HG02973 (cell line): ENCODE results near the gene DGCR2.
"Not testable (repeated sequence)": the region's sequence is repeated elsewhere in the genome, so short reads cannot be mapped to it uniquely, and the experiment has no call there.

Source experiments
- ATAC-seq: cut with Tn5 transposase; IDR thresholded peaks from one replicate; pipeline ENCODE4 v1.9.1; 2021; ENCODE audit warnings: moderate library complexity; ENCODE audit not compliant: unreplicated experiment

DGCR2 gene

DNA sequence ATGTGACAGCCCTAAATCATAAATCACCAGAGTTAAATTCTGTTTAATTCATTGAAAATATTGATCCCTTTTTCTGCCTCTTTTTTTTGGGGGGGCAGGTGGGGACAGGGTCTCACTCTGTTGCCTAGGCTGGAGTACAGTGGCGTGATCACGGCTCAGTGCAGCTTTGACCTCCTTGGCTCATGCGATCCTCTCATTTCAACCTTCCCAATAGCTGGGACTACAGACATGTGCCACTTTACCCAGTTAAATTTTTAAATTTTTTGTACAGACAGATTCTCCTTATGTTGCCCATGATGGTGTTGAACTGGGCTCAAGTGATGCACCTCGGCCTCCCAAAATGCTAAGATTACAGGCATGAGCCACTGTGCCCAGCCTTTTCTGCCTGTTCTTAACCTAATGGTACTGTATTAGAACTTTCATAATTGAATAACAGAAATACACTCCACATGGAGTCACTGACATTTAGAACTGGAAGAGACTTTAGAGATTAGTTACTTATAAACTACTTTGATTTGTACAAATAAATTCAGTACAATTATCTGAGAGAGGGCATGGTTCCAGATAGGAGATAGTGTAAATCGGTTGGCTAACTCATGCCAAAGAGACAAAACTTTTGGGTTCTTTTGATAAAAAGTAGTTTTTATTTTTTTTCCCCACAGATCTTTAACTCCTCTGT lies 109.8 kb downstream of the DGCR2 start:
- no peak for ATAC-seq

- not testable (repeated sequence) for ATAC-seq
These were observed 110.6 kb downstream of the DGCR2 start for GRCh38 chr22:19011611-19012010.

DNA sequence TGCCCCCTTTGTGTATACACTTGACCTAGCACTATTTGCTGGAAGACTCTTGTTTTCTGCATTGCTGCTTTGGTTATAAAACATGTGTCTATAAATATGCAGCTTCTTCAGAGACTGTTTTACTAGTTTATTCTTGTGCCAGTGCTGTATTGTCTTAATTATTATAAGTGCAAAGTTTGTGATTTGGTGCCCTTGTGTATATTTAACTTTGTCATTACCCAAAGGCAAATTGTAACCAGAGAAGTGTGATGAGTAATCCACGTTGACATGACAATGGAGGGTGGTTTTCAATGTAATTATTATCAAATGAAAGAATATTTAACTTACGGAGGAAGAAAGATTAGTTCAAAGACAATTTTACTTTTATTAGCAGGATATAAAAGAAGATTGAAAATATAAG lies 111.1 kb downstream of the DGCR2 start:
- no peak for ATAC-seq

GRCh38 chr22:19005905-19006304 lies 116.3 kb downstream of the DGCR2 start:
- no peak for ATAC-seq

DNA sequence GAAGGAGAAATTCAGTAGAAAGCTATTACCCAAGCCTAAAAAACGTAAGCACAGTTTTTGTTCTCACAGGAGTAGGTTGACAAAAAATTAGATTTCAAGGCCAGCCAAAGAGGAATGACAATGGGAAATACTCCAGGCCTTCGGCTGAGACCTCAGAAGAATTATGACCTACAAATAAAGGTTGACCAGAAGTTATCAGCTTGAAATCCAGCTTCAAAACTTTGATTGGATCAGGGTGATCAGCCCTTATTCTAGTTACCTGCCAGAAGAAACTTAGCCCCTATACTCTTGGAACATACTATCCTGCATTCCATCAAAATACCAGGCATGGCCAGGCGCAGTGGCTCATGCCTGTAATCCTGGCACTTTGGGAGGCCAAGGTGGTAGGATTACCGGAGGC lies 117.7 kb downstream of the DGCR2 start:
- no peak for ATAC-seq

- ATAC-seq = no peak
These were observed 118.7 kb downstream of the DGCR2 start for GRCh38 chr22:19003508-19003907.

- ATAC-seq = no peak
These were observed 119.6 kb downstream of the DGCR2 start for GRCh38 chr22:19002684-19003038.

DNA sequence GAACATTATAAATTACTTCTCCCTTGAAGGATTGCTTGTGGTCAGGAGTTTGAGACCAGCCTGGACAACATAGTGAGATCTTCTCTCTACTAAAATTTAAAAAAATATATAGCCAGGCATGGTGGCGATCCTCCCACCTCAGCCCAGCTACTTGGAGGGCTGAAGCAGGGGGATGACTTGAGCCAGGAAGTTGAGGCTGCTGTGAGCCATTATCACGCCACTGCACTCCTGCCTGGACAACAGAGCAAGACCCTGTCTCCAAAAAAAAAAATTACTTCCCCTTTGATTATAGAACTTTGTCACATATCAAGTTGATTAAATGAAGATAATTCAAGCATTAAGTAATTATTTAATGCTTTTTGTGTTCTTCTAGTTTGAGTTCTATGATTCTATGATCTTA lies 121.0 kb downstream of the DGCR2 start:
- no peak for ATAC-seq

DNA sequence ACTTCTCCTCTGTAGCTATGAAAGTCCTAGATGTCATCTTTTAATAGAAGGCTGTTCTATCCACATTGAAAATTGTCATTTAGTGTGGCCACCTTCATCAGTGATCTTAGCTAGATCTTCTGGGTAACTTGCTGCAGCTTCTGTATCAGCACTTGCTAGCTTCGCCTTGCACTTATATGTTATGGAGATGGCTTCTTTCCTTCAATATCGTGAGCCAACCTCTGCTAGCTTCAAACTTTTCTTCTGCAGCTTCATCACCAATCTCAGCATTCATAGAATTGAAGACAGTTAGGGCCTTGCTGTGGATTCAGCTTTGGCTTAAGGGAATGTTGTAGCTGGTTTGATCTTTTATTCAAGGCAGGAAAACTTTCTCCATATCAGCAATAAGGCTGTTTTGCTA lies 122.1 kb downstream of the DGCR2 start:
- ATAC-seq = not testable (repeated sequence)

DNA sequence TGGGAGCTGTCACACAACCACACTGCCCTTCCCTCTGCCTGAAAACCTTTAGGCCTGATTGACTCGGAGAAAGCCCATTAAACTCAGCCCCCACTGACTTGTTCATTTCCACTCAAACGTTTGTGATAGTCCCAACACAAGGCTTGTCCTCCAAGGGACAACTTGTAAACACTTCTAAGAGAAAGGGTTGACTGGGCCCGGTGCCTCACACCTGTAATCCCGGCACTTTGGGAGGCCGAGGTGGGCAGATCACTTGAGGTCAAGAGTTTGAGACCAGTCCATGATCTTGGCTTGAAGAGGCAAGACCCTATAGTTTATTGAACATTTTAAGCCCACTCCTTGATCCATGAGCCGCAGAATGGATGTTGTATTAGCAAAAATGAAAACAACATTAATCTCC lies 122.8 kb downstream of the DGCR2 start:
- ATAC-seq = no peak

GRCh38 chr22:18999008-18999407 lies 123.2 kb downstream of the DGCR2 start:
- ATAC-seq = no peak

- no peak for ATAC-seq
These were observed 124.3 kb downstream of the DGCR2 start for GRCh38 chr22:18997925-18998315.

GRCh38 chr22:18997306-18997924 lies 124.8 kb downstream of the DGCR2 start:
- ATAC-seq = no peak

DNA sequence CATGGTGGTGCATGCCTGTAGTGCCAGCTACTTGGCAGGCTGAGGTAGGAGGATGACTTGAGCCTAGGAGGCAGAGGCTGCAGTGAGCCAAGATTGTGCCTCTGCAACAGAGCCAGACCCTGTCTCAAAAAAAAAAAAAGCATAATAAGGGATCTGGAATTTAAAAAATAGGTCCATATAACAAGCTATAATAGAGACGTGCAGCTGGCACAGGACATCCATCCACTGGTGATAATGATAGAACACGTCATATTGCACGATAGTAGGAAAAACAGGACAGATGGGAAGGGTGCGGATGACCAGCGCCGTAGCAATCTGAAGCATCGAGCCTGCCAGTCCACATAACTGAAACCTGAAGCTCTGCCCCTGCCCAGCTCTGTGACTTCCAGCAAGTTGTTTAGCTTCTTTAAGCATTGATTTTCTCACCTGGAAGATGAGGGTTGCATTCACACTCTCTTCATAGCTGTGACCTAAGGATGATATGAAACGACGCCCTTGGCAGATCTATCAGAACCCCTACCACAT lies 125.8 kb downstream of the DGCR2 start:
- no peak for ATAC-seq

- ATAC-seq = no peak
These were observed 126.9 kb downstream of the DGCR2 start for GRCh38 chr22:18995327-18995711.

- ATAC-seq = no peak
These were observed 127.4 kb downstream of the DGCR2 start for GRCh38 chr22:18994701-18995326.

- no peak for ATAC-seq
These were observed 128.2 kb downstream of the DGCR2 start for GRCh38 chr22:18994056-18994455.

DNA sequence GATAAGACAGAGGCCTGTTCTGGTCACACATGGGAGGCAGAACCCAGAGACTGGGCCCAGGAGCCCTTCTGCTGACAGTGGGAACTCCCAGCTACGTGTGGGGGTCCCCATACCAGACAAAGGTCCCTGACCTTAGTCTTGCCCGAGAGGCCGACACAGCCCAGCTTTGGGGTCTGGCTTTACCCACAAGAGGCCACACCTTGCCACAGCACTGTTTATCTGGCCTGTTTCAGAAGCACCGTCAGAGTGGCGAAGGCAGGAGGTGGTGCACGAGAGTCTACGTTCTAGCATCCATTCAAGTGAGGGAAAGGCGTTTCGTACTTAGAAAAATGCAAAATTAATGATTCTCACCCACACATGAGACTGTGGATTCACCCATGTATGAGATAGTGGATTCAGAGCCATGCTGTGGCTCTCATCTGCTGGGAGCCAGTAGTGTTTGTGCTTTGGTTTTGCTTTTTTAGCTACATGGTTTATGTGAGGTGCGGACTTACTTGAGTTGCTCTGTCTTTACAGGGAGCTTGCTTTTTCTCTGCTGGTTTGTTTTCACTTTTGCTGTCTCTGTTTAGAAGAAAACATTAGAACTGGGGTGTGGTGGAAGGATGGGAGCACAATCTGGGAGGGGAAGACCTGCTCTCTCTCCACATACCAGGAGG lies 129.5 kb downstream of the DGCR2 start:
- no peak for ATAC-seq

DNA sequence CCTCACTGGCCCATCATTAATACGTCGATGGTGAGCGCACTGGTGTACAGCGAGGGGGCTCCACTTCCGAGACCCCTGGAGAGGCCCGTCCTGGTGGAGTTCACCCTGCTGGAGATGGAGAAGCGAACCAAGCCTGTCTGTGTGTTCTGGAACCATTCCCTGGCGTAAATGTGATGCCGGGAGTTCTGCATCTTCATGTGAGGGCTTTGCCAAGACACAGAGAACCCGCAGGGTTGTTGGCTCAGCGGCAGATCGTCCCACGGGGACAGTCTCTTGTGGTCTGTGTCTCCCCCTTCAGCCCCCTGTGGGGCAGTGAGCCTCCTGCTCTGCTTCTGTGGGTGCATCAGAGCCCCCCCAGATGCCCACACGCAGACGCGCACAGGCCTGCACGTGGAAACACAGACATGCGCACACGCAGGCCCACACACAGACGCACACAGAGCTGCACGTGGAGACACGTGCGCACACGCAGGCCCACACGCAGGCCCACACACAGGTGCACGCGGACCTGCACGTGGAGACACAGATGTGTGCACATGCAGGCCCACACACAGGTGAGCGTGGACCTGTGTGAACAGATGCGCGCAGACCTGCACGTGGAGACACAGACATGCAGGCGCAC lies 130.3 kb downstream of the DGCR2 start:
- no peak for ATAC-seq

DNA sequence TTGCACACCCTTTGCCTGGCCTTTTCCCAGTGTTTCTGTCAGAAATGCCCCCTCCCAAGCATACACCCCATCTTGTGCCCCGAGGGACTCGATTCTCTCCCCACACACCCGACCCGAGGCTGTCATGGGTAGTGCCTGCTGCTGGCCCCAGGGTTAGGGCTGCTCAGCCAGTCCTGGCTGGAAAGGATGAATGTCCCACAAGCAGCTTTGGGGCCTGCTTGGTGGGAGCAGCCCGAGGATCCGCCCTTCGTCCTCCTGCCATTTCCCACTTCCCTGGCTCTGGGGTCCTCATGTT lies 131.1 kb downstream of the DGCR2 start:
- ATAC-seq = no peak

GRCh38 chr22:18990355-18991137 lies 131.7 kb downstream of the DGCR2 start:
- no peak for ATAC-seq
